ENCODE measurements around the gene C3orf49.

Gene C3orf49

DNA sequence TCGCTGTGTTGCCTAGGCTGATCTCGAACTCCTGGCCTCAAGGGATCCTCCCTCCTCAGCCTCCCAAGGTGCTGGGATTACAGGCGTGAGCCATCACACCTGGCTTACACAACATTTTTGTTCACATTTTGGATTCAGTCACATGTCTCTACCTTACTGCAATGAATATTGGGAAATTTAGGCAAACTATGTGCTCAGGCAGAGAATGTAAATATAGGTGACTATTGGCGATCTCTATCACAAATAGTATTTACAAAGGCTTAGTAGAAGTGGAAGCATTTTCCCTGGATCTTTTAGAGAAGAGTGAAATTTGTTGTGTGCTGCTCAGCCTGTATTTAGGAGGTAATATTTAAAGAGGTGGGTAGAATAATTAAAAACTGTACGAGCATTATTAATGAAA, 72.4 kb downstream of the C3orf49 start:
- TF ChIP-seq, protein P1, sequence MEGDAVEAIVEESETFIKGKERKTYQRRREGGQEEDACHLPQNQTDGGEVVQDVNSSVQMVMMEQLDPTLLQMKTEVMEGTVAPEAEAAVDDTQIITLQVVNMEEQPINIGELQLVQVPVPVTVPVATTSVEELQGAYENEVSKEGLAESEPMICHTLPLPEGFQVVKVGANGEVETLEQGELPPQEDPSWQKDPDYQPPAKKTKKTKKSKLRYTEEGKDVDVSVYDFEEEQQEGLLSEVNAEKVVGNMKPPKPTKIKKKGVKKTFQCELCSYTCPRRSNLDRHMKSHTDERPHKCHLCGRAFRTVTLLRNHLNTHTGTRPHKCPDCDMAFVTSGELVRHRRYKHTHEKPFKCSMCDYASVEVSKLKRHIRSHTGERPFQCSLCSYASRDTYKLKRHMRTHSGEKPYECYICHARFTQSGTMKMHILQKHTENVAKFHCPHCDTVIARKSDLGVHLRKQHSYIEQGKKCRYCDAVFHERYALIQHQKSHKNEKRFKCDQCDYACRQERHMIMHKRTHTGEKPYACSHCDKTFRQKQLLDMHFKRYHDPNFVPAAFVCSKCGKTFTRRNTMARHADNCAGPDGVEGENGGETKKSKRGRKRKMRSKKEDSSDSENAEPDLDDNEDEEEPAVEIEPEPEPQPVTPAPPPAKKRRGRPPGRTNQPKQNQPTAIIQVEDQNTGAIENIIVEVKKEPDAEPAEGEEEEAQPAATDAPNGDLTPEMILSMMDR (IDR thresholded peaks at IDR 0.05; ENCODE audit: low read depth, low read length, missing control alignments) = no peak
- DNase-seq (ENCODE audit: extremely low read depth, low read depth) = no peak
- no peak overlapping the region for H3K4me3 ChIP-seq (replicated peaks; ENCODE audit: low read depth, low read length)

DNA sequence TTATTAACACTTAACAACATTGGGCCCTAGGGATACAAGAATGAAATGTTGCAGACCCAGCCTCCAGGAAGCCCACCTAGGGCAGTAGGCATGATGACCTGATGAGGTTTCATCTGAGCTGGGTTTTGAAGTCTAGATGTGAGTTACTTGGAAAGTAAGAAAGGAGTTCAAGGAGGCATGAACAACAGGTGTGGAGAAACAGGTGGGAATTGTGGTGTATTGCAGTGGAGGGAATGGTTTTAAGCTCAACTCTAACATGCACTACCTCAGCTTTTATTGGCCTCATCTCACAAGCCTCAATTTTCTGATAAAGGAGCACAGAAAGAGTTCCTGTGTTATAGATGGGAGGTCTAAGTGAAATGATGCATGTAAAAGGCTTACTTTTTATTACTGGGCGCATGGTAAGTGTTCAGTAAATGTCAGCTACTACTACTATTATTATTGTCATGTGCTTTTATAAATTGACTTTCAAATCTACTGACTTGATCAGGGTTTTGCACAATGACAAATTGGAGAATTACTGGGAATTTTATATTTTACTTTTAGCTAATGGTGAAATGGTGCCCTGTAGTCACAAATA, 73.8 kb downstream of the C3orf49 start:
- no peak overlapping the region for H3K4me3 ChIP-seq (replicated peaks; ENCODE audit: low read depth, low read length)
- no peak for DNase-seq (ENCODE audit: extremely low read depth, low read depth)
- TF ChIP-seq, protein P1 (IDR thresholded peaks at IDR 0.05; ENCODE audit: low read depth, low read length, missing control alignments) = no peak

DNA sequence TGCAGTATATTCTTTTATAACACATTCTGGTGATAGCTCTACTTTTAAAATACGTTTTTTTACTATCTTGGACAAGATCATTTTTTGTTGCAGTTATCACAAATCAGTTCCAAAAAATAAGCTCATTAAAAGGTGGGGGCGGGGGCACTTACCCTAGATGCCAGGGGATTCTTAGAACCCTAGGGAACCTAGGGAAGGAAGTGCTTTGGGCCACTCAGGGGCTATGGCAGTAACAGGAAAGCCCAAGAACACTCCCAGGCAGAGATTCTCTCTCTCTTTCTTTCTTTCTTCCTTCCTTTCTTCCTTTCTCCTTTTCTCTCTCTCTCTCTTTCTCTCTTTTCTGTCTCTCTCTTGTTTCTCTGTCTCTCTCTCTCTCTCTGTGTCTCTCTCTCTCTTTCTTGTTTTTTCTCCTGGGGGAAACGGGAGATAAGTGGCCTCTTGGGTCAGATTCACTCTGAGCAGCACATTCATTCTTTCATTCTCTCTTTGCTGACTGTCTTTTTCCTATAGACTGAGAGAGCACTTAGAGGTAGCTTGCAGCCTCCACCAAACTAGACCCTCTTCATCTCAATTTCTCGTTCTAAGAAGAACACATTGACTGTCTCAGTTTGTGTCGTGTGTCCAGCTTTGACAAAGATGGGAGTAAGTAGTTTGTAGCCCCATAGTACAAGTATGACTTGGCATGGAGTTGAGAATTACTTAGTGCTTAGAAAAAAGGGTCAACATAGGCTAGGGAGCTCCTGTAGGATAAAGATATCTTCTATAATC, 76.5 kb downstream of the C3orf49 start:
- no peak overlapping the region for H3K4me3 ChIP-seq (replicated peaks; ENCODE audit: low read depth, low read length)
- TF ChIP-seq, protein P1 (IDR thresholded peaks at IDR 0.05; ENCODE audit: low read depth, low read length, missing control alignments) = no peak
- no peak for DNase-seq (ENCODE audit: extremely low read depth, low read depth)

DNA sequence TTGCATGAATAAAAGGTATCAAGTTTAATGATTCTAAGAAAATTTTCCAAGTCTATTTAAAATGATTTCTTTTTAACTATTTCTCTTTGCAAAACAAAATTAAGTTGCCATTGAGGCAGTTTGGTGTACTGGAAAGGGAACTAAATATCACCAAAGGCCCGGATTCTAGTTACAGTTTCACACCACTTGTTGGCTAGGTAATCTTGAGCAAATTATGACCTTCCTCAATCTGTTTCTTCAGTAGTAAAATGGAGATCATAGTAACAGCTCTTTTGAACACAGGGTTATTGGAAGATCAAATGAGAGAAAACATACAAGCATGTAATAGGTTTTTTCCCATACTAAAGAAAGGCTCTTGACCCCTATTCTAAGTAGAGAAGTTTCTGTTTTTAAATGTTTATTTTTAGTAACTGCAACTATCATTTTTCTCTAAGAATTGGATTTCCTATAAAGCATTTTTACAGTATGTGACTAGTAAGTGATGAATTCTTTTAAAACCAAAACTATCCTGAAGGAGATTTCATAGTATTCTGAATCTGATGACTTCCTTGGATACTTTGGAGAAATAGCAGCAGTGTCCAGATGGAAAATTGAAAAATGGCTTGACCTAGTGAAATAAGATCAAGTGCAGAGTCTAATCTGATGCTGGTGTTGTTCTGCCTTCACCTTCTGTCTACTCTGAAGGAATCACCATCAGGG, 77.4 kb downstream of the C3orf49 start:
- DNase-seq (ENCODE audit: extremely low read depth, low read depth) = no peak
- TF ChIP-seq, protein P1 (IDR thresholded peaks at IDR 0.05; ENCODE audit: low read depth, low read length, missing control alignments) = no peak
- H3K4me3 ChIP-seq (replicated peaks; ENCODE audit: low read depth, low read length) = no peak overlapping the region

Data from HFF-Myc (cell line).